Measurements from ENCODE around the gene PLCB1.

DNA sequence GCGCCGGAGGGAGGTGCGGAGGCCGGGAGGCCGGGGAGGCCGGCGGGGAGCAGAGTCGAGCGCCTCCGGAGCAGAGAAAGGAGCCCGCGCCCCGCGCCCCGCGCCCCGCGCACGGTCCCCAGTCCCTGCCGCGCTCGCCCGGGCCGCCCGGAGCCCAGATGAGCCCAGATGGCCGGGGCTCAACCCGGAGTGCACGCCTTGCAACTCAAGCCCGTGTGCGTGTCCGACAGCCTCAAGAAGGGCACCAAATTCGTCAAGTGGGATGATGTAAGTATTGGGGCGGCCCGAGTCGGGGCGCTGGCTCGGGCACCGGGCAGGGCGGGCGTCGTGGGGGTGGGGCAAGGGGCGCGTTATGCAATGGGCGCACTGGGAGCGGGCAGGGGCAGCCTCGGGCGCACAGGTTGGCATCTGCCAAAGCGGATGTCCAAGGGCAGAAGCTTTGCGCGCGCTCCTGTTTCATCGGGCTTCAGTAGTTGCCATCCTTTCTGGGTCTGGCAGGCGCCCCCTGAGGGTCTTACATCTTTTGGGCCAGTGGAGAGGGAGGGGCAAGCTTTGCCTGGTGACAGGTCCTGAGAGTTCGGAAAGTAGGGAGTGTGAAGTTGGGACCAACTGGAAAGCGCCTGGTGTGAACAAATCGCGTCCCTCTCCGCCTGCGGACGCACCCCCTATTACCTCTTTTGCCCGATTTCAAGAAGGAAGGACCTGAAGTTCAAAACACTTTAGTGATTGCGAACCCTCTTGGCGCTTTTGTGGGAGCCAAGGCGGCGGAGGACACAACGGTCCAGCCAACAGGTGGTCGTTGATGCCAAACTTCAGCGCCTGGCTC, 631 bp downstream of the PLCB1 start:
- TF ChIP-seq CTCF (conservative IDR thresholded peaks at IDR 0.05 in 1 of 2, IDR thresholded peaks at IDR 0.05 in 1 of 2; ENCODE audit: low read depth in 1 of 2, low read length in 2 of 2) (no peak), EZH2 (IDR thresholded peaks at IDR 0.05; ENCODE audit: low read length, missing control alignments) (no peak)
